Activated naive CD8-positive, alpha-beta T cell treated with anti-CD3 and anti-CD28 coated beads, Interleukin-2, amount 50 U/mL, for 24 hours (primary cell): ENCODE results near the gene FOXRED1.
"Not testable (repeated sequence)": the region's sequence is repeated elsewhere in the genome, so short reads cannot be mapped to it uniquely, and the experiment has no call there.

Source experiments
- ATAC-seq: fragments of 150-1000 bp; cut with Tn5 transposase; one replicate; pipeline ENCODE4 v1.10.0; 2021
- DNase-seq: peaks from one replicate; pipeline ENCODE4 v3.0.0; 2021
- H3K27ac Mint-ChIP-seq: one replicate; pipeline ENCODE4 v1.8.0; 2021; ENCODE audit warnings: mild to moderate bottlenecking, mixed read lengths
- H3K27me3 Mint-ChIP-seq: one replicate; pipeline ENCODE4 v1.8.0; 2021; ENCODE audit warnings: mixed read lengths
- H3K36me3 Mint-ChIP-seq: one replicate; pipeline ENCODE4 v1.8.0; 2021; ENCODE audit warnings: low read depth, mixed read lengths
- H3K4me1 Mint-ChIP-seq: one replicate; pipeline ENCODE4 v1.8.0; 2021; ENCODE audit warnings: mixed read lengths
- H3K4me3 Mint-ChIP-seq: one replicate; pipeline ENCODE4 v1.8.0; 2021; ENCODE audit warnings: mild to moderate bottlenecking, moderate library complexity, mixed read lengths
- H3K9me3 Mint-ChIP-seq: one replicate; pipeline ENCODE4 v1.8.0; 2021; ENCODE audit warnings: mixed read lengths

The FOXRED1 gene

GRCh38 chr11:126268708-126269579 lies at the start of gene FOXRED1, which contains the start of gene SRPRA:
TSS of gene FOXRED1 (plus strand) at chr11:126269154. CDS start at chr11:126269207, 53 bp downstream.
TSS of gene SRPRA (minus strand) at chr11:126268895. CDS start at chr11:126268804, 91 bp downstream.
- ATAC-seq (peak; percentile 99), DNase-seq (peak; percentile 99)
- Mint-ChIP-seq H3K9me3 (no peaks in the 10 kb centered on the region), H3K27ac (peak within 1 kb of the TSS; percentile 94), H3K36me3 (peaks cover 53% of the 10 kb centered on the region), H3K4me1 (peaks cover 38% of the 10 kb centered on the region), H3K4me3 (peak within 1 kb of the TSS; percentile 97), H3K27me3 (no peaks in the 10 kb centered on the region)

GRCh38 chr11:126219547-126219946 lies 49.4 kb upstream of the FOXRED1 start:
- DNase-seq (no peak), ATAC-seq (no peak)
- Mint-ChIP-seq H3K36me3 (no peaks in the 10 kb centered on the region), H3K4me1 (peaks cover 30% of the 10 kb centered on the region), H3K27ac (no peak overlapping the region), H3K27me3 (no peaks in the 10 kb centered on the region), H3K9me3 (no peaks in the 10 kb centered on the region), H3K4me3 (no peak overlapping the region)

GRCh38 chr11:126224647-126225294 lies 44.2 kb upstream of the FOXRED1 start:
- DNase-seq (no peak), ATAC-seq (no peak)
- Mint-ChIP-seq H3K27ac (no peak overlapping the region), H3K36me3 (no peaks in the 10 kb centered on the region), H3K9me3 (no peaks in the 10 kb centered on the region), H3K27me3 (no peaks in the 10 kb centered on the region), H3K4me1 (no peaks in the 10 kb centered on the region), H3K4me3 (no peak overlapping the region)

- DNase-seq (no peak), ATAC-seq (no peak)
- H3K36me3 Mint-ChIP-seq = no peaks in the 10 kb centered on the region
- H3K9me3 Mint-ChIP-seq = no peaks in the 10 kb centered on the region
- H3K27ac Mint-ChIP-seq = no peak overlapping the region
- no peak overlapping the region for H3K4me3 Mint-ChIP-seq
- no peaks in the 10 kb centered on the region for H3K4me1 Mint-ChIP-seq
- no peaks in the 10 kb centered on the region for H3K27me3 Mint-ChIP-seq
These were observed 43.7 kb upstream of the FOXRED1 start for GRCh38 chr11:126225295-126225665.

GRCh38 chr11:126226334-126227084 lies 42.4 kb upstream of the FOXRED1 start:
- H3K4me3 Mint-ChIP-seq = no peak overlapping the region
- peaks cover 5% of the 10 kb centered on the region for H3K36me3 Mint-ChIP-seq
- no peak for ATAC-seq
- no peaks in the 10 kb centered on the region for H3K9me3 Mint-ChIP-seq
- DNase-seq = no peak
- no peaks in the 10 kb centered on the region for H3K27me3 Mint-ChIP-seq
- no peak overlapping the region for H3K27ac Mint-ChIP-seq
- no peaks in the 10 kb centered on the region for H3K4me1 Mint-ChIP-seq

GRCh38 chr11:126229858-126230540 lies 39.0 kb upstream of the FOXRED1 start:
- H3K9me3 Mint-ChIP-seq = no peaks in the 10 kb centered on the region
- ATAC-seq (no peak), DNase-seq (no peak)
- no peaks in the 10 kb centered on the region for H3K4me1 Mint-ChIP-seq
- H3K27ac Mint-ChIP-seq = no peak overlapping the region
- no peaks in the 10 kb centered on the region for H3K27me3 Mint-ChIP-seq
- H3K4me3 Mint-ChIP-seq = no peak overlapping the region
- peaks cover 6% of the 10 kb centered on the region for H3K36me3 Mint-ChIP-seq

- ATAC-seq (no peak), DNase-seq (no peak)
- no peaks in the 10 kb centered on the region for H3K9me3 Mint-ChIP-seq
- no peaks in the 10 kb centered on the region for H3K4me1 Mint-ChIP-seq
- no peak overlapping the region for H3K27ac Mint-ChIP-seq
- peaks cover 15% of the 10 kb centered on the region for H3K36me3 Mint-ChIP-seq
- H3K27me3 Mint-ChIP-seq = no peaks in the 10 kb centered on the region
- no peak overlapping the region for H3K4me3 Mint-ChIP-seq
These were observed 37.1 kb upstream of the FOXRED1 start for GRCh38 chr11:126231725-126232459.

- no peak for ATAC-seq
- no peaks in the 10 kb centered on the region for H3K27me3 Mint-ChIP-seq
- H3K36me3 Mint-ChIP-seq = peaks cover 15% of the 10 kb centered on the region
- no peak for DNase-seq
- no peaks in the 10 kb centered on the region for H3K9me3 Mint-ChIP-seq
- no peak overlapping the region for H3K4me3 Mint-ChIP-seq
- H3K27ac Mint-ChIP-seq = no peak overlapping the region
- H3K4me1 Mint-ChIP-seq = no peaks in the 10 kb centered on the region
These were observed 36.3 kb upstream of the FOXRED1 start for GRCh38 chr11:126232683-126233082.

- Mint-ChIP-seq H3K36me3 (peaks cover 17% of the 10 kb centered on the region), H3K27me3 (no peaks in the 10 kb centered on the region), H3K4me3 (no peak overlapping the region), H3K4me1 (no peaks in the 10 kb centered on the region), H3K27ac (no peak overlapping the region), H3K9me3 (no peaks in the 10 kb centered on the region)
- no peak for ATAC-seq
- no peak for DNase-seq
These were observed 35.6 kb upstream of the FOXRED1 start for GRCh38 chr11:126233391-126233790.

GRCh38 chr11:126246636-126247035 lies 22.3 kb upstream of the FOXRED1 start:
- Mint-ChIP-seq H3K4me3 (no peak overlapping the region), H3K27ac (peak overlapping the region; percentile 3), H3K4me1 (no peaks in the 10 kb centered on the region), H3K27me3 (no peaks in the 10 kb centered on the region), H3K9me3 (no peaks in the 10 kb centered on the region), H3K36me3 (peaks cover 33% of the 10 kb centered on the region)
- ATAC-seq (no peak), DNase-seq (no peak)

GRCh38 chr11:126253265-126253664 lies 15.7 kb upstream of the FOXRED1 start:
- Mint-ChIP-seq H3K27me3 (no peaks in the 10 kb centered on the region), H3K36me3 (peaks cover 24% of the 10 kb centered on the region), H3K9me3 (no peaks in the 10 kb centered on the region), H3K4me3 (no peak overlapping the region), H3K27ac (no peak overlapping the region), H3K4me1 (no peaks in the 10 kb centered on the region)
- ATAC-seq (no peak), DNase-seq (no peak)

GRCh38 chr11:126254819-126255218 lies 14.1 kb upstream of the FOXRED1 start:
- Mint-ChIP-seq H3K9me3 (no peaks in the 10 kb centered on the region), H3K4me1 (no peaks in the 10 kb centered on the region), H3K27me3 (no peaks in the 10 kb centered on the region), H3K36me3 (peaks cover 24% of the 10 kb centered on the region), H3K4me3 (no peak overlapping the region), H3K27ac (no peak overlapping the region)
- DNase-seq (no peak), ATAC-seq (no peak)

GRCh38 chr11:126255507-126255906 lies 13.4 kb upstream of the FOXRED1 start:
- not testable (repeated sequence) for H3K27me3 Mint-ChIP-seq, H3K4me1 Mint-ChIP-seq, DNase-seq, H3K4me3 Mint-ChIP-seq, H3K27ac Mint-ChIP-seq, ATAC-seq, H3K9me3 Mint-ChIP-seq
- H3K36me3 Mint-ChIP-seq = peaks cover 23% of the 10 kb centered on the region

- ATAC-seq (no peak), DNase-seq (no peak)
- no peak overlapping the region for H3K4me3 Mint-ChIP-seq
- peaks cover 27% of the 10 kb centered on the region for H3K36me3 Mint-ChIP-seq
- H3K4me1 Mint-ChIP-seq = no peaks in the 10 kb centered on the region
- no peak overlapping the region for H3K27ac Mint-ChIP-seq
- no peaks in the 10 kb centered on the region for H3K9me3 Mint-ChIP-seq
- no peaks in the 10 kb centered on the region for H3K27me3 Mint-ChIP-seq
These were observed 12.7 kb upstream of the FOXRED1 start for GRCh38 chr11:126256216-126256615.
